ENCODE results near the gene FASTK.

The FASTK gene

GRCh38 chr7:151091431-151091830 is 10.8 kb upstream of the FASTK start:
- Histone ChIP-seq H3F3A (ENCODE audit: insufficient read depth, low read length) (no peaks in the 10 kb centered on the region; the same call in 1 of the 2 replicates), H4K20me1 (ENCODE audit: insufficient read depth, low read length) (no peaks in the 10 kb centered on the region), H3K4me3 (ENCODE audit: low read depth, low read length, poor library complexity, severe bottlenecking) (no peak overlapping the region), H3K9ac (ENCODE audit: low read length) (no peak overlapping the region), H3K9me2 (ENCODE audit: low read depth, low read length) (no peaks in the 10 kb centered on the region), H3K27me3 (ENCODE audit: insufficient read depth, low read length) (peaks cover 11% of the 10 kb centered on the region), H3K79me2 (ENCODE audit: insufficient read depth, low read length) (no peaks in the 10 kb centered on the region), H3K36me3 (ENCODE audit: insufficient read depth, low read length) (no peaks in the 10 kb centered on the region), H3K27ac (ENCODE audit: low read depth, low read length, poor library complexity, severe bottlenecking) (no peak overlapping the region), H3K4me2 (ENCODE audit: low read length) (no peak overlapping the region), H3K9me3 (ENCODE audit: low read length) (no peaks in the 10 kb centered on the region), H2AFZ (ENCODE audit: low read length) (no peak overlapping the region), H3K4me1 (ENCODE audit: insufficient read depth, low read length, severe bottlenecking) (peaks cover 16% of the 10 kb centered on the region)
- TF ChIP-seq EZH2 (IDR thresholded peaks at IDR 0.05; ENCODE audit: borderline replicate concordance, low read length) = no peak
- peak; percentile 88 for TF ChIP-seq CTCF (IDR thresholded peaks at IDR 0.05; ENCODE audit: low read length)

GRCh38 chr7:151091003-151091402 is 10.4 kb upstream of the FASTK start:
- Histone ChIP-seq H3K36me3 (ENCODE audit: insufficient read depth, low read length) (no peaks in the 10 kb centered on the region), H3K4me1 (ENCODE audit: insufficient read depth, low read length, severe bottlenecking) (peaks cover 12% of the 10 kb centered on the region), H3F3A (ENCODE audit: insufficient read depth, low read length) (no peaks in the 10 kb centered on the region; the same call in 1 of the 2 replicates), H3K4me3 (ENCODE audit: low read depth, low read length, poor library complexity, severe bottlenecking) (no peak overlapping the region), H3K27me3 (ENCODE audit: insufficient read depth, low read length) (peaks cover 11% of the 10 kb centered on the region), H3K79me2 (ENCODE audit: insufficient read depth, low read length) (no peaks in the 10 kb centered on the region), H3K4me2 (ENCODE audit: low read length) (no peak overlapping the region), H3K9me2 (ENCODE audit: low read depth, low read length) (no peaks in the 10 kb centered on the region), H3K27ac (ENCODE audit: low read depth, low read length, poor library complexity, severe bottlenecking) (no peak overlapping the region), H2AFZ (ENCODE audit: low read length) (no peak overlapping the region), H4K20me1 (ENCODE audit: insufficient read depth, low read length) (no peaks in the 10 kb centered on the region), H3K9ac (ENCODE audit: low read length) (no peak overlapping the region), H3K9me3 (ENCODE audit: low read length) (no peaks in the 10 kb centered on the region)
- TF ChIP-seq CTCF (IDR thresholded peaks at IDR 0.05; ENCODE audit: low read length) (no peak), EZH2 (IDR thresholded peaks at IDR 0.05; ENCODE audit: borderline replicate concordance, low read length) (no peak)

GRCh38 chr7:151089893-151090730 is 9.5 kb upstream of the FASTK start:
- TF ChIP-seq EZH2 (IDR thresholded peaks at IDR 0.05; ENCODE audit: borderline replicate concordance, low read length) (no peak), CTCF (IDR thresholded peaks at IDR 0.05; ENCODE audit: low read length) (no peak)
- H3K9me3 ChIP-seq (ENCODE audit: low read length) = no peaks in the 10 kb centered on the region
- H3K4me3 ChIP-seq (ENCODE audit: low read depth, low read length, poor library complexity, severe bottlenecking) = no peak overlapping the region
- H3F3A ChIP-seq (ENCODE audit: insufficient read depth, low read length) = no peaks in the 10 kb centered on the region; the same call in 1 of the 2 replicates
- H3K27me3 ChIP-seq (ENCODE audit: insufficient read depth, low read length) = peaks cover 16% of the 10 kb centered on the region
- no peaks in the 10 kb centered on the region for H4K20me1 ChIP-seq (ENCODE audit: insufficient read depth, low read length)
- no peak overlapping the region for H3K9ac ChIP-seq (ENCODE audit: low read length)
- no peak overlapping the region for H2AFZ ChIP-seq (ENCODE audit: low read length)
- H3K4me1 ChIP-seq (ENCODE audit: insufficient read depth, low read length, severe bottlenecking) = peaks cover 18% of the 10 kb centered on the region
- H3K9me2 ChIP-seq (ENCODE audit: low read depth, low read length) = no peaks in the 10 kb centered on the region
- no peak overlapping the region for H3K27ac ChIP-seq (ENCODE audit: low read depth, low read length, poor library complexity, severe bottlenecking)
- no peaks in the 10 kb centered on the region for H3K79me2 ChIP-seq (ENCODE audit: insufficient read depth, low read length)
- no peaks in the 10 kb centered on the region for H3K36me3 ChIP-seq (ENCODE audit: insufficient read depth, low read length)
- H3K4me2 ChIP-seq (ENCODE audit: low read length) = no peak overlapping the region

Measured in OCI-LY1 (cell line).